ENCODE measurements around the gene POLR3GL. TPM values are rescaled to one million over a fixed set of nuclear protein-coding genes. Genes with fewer than 3 reads are reported as not detected.

Gene POLR3GL
- total RNA-seq, 4 donors from 2014 or later: 32.9 to 44.0 (median 37.6) TPM

- no peaks in the 10 kb centered on the region for H3K9me3 ChIP-seq
- ATAC-seq: no peak
- no peaks in the 10 kb centered on the region for H3K27me3 ChIP-seq
- H3K4me1 ChIP-seq: peaks cover 37 to 64% (median 53%) of the 10 kb centered on the region in 3 donors
- peak overlapping the region; percentile 93 to 99 (median 95) for H3K27ac ChIP-seq
- TF ChIP-seq EP300 (IDR thresholded peaks at IDR 0.05) (no peak), POLR2A (IDR thresholded peaks at IDR 0.05) (no peak), POLR2AphosphoS5 (IDR thresholded peaks at IDR 0.05) (no peak), CTCF (IDR thresholded peaks at IDR 0.05) (no peak)
- H3K36me3 ChIP-seq: peaks cover 0 to 17% of the 10 kb centered on the region in 2 donors
- H3K4me3 ChIP-seq: peak overlapping the region; percentile 30 to 43
Observed at GRCh38 chr1:145978471-145978853, 14.0 kb downstream of the POLR3GL start.

- H3K9me3 ChIP-seq: no peaks in the 10 kb centered on the region
- peak overlapping the region; percentile 93 to 99 (median 95) for H3K27ac ChIP-seq
- H3K36me3 ChIP-seq: peaks cover 0 to 17% of the 10 kb centered on the region in 2 donors
- H3K4me3 ChIP-seq: peak overlapping the region; percentile 30 to 43
- TF ChIP-seq CTCF (IDR thresholded peaks at IDR 0.05) (peak in 3 of 4 experiments; percentile 20 to 33 (median 24)), POLR2A (IDR thresholded peaks at IDR 0.05) (peak in 1 of 2 donors; percentile 27), POLR2AphosphoS5 (IDR thresholded peaks at IDR 0.05) (peak; percentile 97), EP300 (IDR thresholded peaks at IDR 0.05) (no peak)
- peak; percentile 95 for ATAC-seq
- H3K27me3 ChIP-seq: no peaks in the 10 kb centered on the region
- 3 to 11% methylated on average over 3 to 5 of the region's 9 CpGs for WGBS, 2 donors (ENCODE audit: low coverage in 1 of 2)
- H3K4me1 ChIP-seq: peaks cover 41 to 70% (median 56%) of the 10 kb centered on the region in 3 donors
Observed at GRCh38 chr1:145978854-145979745, 14.6 kb downstream of the POLR3GL start.

- peaks cover 0 to 14% of the 10 kb centered on the region in 2 donors for H3K36me3 ChIP-seq
- no peaks in the 10 kb centered on the region for H3K9me3 ChIP-seq
- no peak for TF ChIP-seq CTCF (IDR thresholded peaks at IDR 0.05)
- peak; percentile 44 for TF ChIP-seq POLR2AphosphoS5 (IDR thresholded peaks at IDR 0.05)
- 39 to 43% methylated on average over 6 to 7 of the region's 7 CpGs for WGBS, 2 donors (ENCODE audit: low coverage in 1 of 2)
- ATAC-seq: peak; percentile 17
- no peaks in the 10 kb centered on the region for H3K27me3 ChIP-seq
- peak overlapping the region; percentile 93 to 99 (median 95) for H3K27ac ChIP-seq
- peaks cover 47 to 78% (median 63%) of the 10 kb centered on the region in 3 donors for H3K4me1 ChIP-seq
- peak overlapping the region in 1 of 2 donors; percentile 23 for H3K4me3 ChIP-seq
Observed at GRCh38 chr1:145979746-145980456, 15.4 kb downstream of the POLR3GL start.

GRCh38 chr1:145980457-145980994, 16.0 kb downstream of the POLR3GL start:
- H3K36me3 ChIP-seq: peaks cover 0 to 8% of the 10 kb centered on the region in 2 donors
- peak overlapping the region; percentile 93 to 99 (median 95) for H3K27ac ChIP-seq
- no peak for ATAC-seq
- 67% methylated on average over 1 of the region's 1 CpG; no CpG with 5 or more reads in 1 of the 2 donors for WGBS, 2 donors (ENCODE audit: low coverage in 1 of 2)
- no peak overlapping the region for H3K4me3 ChIP-seq
- TF ChIP-seq CTCF (IDR thresholded peaks at IDR 0.05) (no peak), EP300 (IDR thresholded peaks at IDR 0.05) (no peak), POLR2A (IDR thresholded peaks at IDR 0.05) (no peak), POLR2AphosphoS5 (IDR thresholded peaks at IDR 0.05) (no peak)
- no peaks in the 10 kb centered on the region for H3K9me3 ChIP-seq
- H3K27me3 ChIP-seq: no peaks in the 10 kb centered on the region
- peaks cover 50 to 84% (median 69%) of the 10 kb centered on the region in 3 donors for H3K4me1 ChIP-seq

Data from gastroesophageal sphincter (tissue), 4 donors.